Measurements from ENCODE around the gene PSMD1.
"Not testable (repeated sequence)": the region's sequence is repeated elsewhere in the genome, so short reads cannot be mapped to it uniquely, and the experiment has no call there.

Gene PSMD1

GRCh38 chr2:231132129-231132528, 75.5 kb downstream of the PSMD1 start:
- no peak for DNase-seq
- in situ Hi-C loops (cut with MboI; ENCODE audit: low pct_unique_long_range_greater_than_20kb, low sequenced_read_pairs) = no loop called here

DNA sequence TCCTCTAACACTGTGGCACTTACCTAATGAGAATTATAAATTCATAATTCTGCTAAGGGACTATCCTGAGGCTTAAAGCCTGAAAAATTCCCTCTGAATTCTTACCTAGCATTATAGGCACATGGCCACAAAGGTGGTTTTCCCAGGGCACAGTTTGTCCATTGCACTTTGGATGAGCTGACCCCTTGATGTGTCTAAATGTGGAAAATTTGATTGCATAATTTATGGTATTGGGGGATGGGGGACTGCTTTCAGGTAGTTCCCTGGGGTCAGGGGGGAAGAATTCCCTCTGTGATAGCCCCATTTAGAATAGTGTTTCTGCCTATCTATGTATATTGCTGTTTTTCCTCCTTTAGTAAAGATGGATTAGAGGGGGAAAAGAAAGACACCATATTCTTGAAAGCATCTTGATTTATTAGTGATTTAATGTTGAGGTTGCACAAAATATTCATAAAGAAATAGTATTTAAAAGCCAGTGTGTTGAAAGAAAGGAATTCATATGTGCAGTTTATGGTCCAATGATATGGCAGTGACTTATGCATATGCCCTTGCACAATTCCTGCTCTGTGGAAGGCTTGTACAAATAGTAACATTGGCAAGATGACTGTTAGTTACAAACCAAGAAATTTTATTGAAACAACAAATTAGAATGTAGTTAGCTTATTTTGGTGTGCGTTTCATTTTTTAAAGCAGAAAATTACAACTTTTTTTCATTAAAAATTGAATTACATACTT, 76.9 kb downstream of the PSMD1 start:
- in situ Hi-C loops (cut with MboI; ENCODE audit: low pct_unique_long_range_greater_than_20kb, low sequenced_read_pairs) = no loop called here
- no peak for DNase-seq

DNA sequence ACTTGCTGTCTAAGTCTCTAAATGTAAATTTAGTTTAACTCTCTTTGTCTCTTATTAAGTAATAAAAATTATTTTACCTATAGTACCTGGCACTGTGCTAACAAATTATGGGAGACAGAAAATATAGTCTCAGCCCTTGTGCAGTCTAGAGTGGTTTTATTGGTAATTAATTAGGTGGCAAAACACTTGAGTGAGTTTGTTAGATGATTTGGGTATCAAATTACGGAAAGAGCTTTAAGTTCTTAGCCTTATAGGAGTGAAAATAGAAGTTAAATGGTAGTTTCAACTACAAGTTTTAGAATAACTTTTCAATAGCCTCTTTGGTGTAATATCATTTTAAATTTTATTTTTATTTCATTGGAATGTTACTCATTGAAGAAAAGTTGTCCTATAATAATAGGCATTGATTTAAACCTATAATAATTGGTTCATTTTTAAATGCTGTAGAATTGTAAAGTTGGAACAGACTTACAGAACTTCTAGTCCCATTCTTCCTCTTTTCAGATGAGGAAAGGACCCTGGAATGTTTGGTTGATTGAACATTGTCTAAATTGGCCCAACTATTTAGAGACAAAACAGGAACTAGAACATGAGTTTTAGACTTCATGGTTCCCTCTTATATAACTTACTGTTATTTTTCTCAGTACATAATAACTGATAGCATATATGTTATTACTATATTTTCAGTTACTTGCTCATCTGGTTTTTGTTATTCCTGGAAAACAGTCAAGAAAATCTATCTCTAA, 78.4 kb downstream of the PSMD1 start:
- peak; percentile 69 for DNase-seq
- in situ Hi-C loops (cut with MboI; ENCODE audit: low pct_unique_long_range_greater_than_20kb, low sequenced_read_pairs) = no loop called here

- in situ Hi-C loops (cut with MboI; ENCODE audit: low pct_unique_long_range_greater_than_20kb, low sequenced_read_pairs) = no loop called here
- no peak for DNase-seq
Observed at GRCh38 chr2:231138699-231139098, 82.0 kb downstream of the PSMD1 start.

GRCh38 chr2:231139796-231140195, 83.1 kb downstream of the PSMD1 start:
- in situ Hi-C loops (cut with MboI; ENCODE audit: low pct_unique_long_range_greater_than_20kb, low sequenced_read_pairs) = no loop called here
- no peak for DNase-seq

DNA sequence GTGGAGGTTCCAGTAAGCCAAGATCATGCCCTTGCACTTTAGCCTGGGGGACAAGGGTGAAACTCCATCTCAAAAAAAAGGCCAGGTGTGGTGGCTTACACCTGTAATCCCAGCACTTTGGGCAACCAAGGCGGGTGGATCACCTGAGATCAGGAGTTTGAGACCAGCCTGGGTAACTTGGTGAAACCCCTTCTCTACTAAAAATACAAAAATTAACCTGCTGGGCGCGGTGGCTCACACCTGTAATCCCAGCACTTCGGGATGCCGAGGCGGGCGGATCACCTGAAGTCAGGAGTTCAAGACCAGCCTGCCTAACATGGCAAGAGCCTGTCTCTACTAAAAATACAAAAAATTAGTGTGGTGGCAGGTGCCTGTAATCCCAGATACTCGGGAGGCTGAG, 84.1 kb downstream of the PSMD1 start:
- DNase-seq; in situ Hi-C loops (cut with MboI; ENCODE audit: low pct_unique_long_range_greater_than_20kb, low sequenced_read_pairs): not testable (repeated sequence)

GRCh38 chr2:231144896-231145295, 88.2 kb downstream of the PSMD1 start:
- in situ Hi-C loops (cut with MboI; ENCODE audit: low pct_unique_long_range_greater_than_20kb, low sequenced_read_pairs) = no loop called here
- no peak for DNase-seq

DNA sequence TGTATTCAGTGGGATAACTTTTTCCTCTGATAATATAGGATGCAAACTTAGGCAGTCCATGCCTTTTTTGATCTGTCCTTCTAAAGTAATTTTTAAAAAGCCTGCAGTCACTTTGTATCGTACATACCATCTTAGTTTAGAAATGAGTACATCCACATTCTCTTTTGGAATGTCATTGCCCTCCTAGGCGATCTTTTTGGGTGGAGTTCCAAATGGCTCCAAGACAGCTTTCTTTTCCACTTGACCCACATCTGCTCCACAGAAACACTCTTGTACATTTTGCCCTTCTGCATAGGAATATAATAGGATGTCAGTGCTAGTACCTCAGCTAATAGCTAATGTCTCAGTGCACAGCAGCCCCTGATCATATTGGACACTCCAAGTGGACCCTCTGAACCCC, 90.0 kb downstream of the PSMD1 start:
- no peak for DNase-seq
- in situ Hi-C loops (cut with MboI; ENCODE audit: low pct_unique_long_range_greater_than_20kb, low sequenced_read_pairs) = no loop called here

- in situ Hi-C loops (cut with MboI; ENCODE audit: low pct_unique_long_range_greater_than_20kb, low sequenced_read_pairs) = no loop called here
- DNase-seq = no peak
Observed at GRCh38 chr2:231152800-231153557, 96.3 kb downstream of the PSMD1 start.

DNA sequence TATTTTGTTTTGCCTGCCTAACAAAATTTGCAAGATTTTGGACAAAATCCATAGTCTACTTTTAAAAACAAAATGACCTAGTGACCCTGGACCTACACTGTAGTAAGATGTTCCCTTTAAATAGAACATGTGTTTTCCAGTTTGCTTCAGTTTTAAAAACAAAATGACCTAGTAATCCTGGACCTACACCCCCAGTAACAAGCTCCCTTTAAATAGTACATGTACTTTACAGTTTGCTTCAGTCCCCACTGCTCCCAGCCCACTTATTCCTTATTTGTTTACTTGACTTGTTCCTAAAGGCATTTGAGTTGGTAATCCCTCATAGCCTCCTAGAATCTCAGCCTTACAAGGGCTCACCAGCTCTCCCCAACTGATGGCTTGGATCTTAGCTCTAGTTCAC, 102.6 kb downstream of the PSMD1 start:
- in situ Hi-C loops (cut with MboI; ENCODE audit: low pct_unique_long_range_greater_than_20kb, low sequenced_read_pairs) = no loop called here
- DNase-seq = no peak

GRCh38 chr2:231160701-231161100, 104.0 kb downstream of the PSMD1 start:
- in situ Hi-C loops (cut with MboI; ENCODE audit: low pct_unique_long_range_greater_than_20kb, low sequenced_read_pairs) = no loop called here
- no peak for DNase-seq

DNA sequence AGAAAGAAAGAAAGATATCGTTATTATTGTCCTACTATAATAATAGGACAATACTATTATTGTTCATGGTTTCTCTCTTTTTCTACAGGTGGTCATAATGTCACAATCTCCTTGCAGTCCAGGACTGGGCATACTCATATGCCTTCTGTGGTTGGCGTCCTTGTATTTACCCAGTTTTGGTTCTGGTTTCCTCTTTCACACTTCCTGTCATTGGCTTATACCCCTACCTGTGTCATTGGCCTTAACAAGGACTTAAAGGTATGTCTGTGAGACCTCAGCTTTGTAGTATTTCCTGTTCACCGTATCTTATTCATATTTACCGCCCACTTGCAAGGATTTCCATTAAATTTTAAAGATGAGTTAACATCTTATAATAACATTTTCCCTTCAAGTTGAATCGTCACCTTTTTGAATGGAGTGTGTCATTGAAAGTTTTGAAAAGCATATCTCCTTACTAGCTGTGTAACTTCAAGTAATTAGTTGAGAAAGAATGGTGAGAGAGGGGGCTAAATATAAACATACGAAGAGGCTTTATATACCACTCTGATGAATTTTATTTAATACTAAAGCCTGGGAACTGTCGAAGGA, 104.7 kb downstream of the PSMD1 start:
- DNase-seq = no peak
- in situ Hi-C loops (cut with MboI; ENCODE audit: low pct_unique_long_range_greater_than_20kb, low sequenced_read_pairs) = no loop called here

DNA sequence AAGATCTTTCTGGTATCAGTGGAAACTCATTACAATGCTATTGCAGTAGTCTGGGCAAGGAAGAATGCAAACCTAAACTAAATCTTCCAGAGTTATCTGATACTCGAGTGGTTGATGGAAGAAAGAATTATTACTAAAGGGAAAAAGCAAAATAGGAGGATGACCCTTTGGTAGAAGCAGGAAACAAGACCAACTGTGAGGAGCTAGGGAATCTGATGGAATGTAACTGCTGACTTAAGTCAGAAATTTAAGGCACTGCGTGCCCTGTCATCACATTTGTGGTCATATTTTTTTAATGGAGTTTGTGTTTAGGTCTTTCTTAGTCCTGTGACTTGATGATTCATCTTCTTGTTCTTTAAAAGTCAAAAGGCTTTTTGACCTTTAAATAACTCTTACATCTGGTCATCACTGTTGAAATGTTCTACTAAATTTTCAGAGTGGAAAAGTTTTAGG, 105.2 kb downstream of the PSMD1 start:
- DNase-seq = no peak
- in situ Hi-C loops (cut with MboI; ENCODE audit: low pct_unique_long_range_greater_than_20kb, low sequenced_read_pairs) = no loop called here

DNA sequence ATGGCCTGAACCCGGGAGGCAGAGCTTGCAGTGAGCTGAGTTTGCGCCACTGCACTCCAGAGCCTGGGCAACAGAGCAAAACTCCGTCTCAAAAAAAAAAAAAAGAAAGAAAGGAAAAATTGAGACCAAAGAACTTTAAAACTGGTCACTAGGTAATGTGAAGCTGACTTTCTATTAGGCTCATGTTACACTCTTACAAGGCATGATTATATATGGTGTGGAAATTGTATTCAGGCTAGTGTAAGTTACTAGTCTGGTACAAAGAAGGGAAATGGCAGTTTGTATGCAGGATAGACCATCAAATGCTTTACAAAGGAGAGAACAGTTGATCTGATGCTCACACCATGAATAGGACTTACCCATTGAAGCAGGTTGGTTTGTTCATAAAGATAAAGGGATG, 106.3 kb downstream of the PSMD1 start:
- DNase-seq = no peak
- in situ Hi-C loops (cut with MboI; ENCODE audit: low pct_unique_long_range_greater_than_20kb, low sequenced_read_pairs) = no loop called here

- in situ Hi-C loops (cut with MboI; ENCODE audit: low pct_unique_long_range_greater_than_20kb, low sequenced_read_pairs) = no loop called here
- no peak for DNase-seq
Observed at GRCh38 chr2:231163414-231164095, 106.9 kb downstream of the PSMD1 start.

DNA sequence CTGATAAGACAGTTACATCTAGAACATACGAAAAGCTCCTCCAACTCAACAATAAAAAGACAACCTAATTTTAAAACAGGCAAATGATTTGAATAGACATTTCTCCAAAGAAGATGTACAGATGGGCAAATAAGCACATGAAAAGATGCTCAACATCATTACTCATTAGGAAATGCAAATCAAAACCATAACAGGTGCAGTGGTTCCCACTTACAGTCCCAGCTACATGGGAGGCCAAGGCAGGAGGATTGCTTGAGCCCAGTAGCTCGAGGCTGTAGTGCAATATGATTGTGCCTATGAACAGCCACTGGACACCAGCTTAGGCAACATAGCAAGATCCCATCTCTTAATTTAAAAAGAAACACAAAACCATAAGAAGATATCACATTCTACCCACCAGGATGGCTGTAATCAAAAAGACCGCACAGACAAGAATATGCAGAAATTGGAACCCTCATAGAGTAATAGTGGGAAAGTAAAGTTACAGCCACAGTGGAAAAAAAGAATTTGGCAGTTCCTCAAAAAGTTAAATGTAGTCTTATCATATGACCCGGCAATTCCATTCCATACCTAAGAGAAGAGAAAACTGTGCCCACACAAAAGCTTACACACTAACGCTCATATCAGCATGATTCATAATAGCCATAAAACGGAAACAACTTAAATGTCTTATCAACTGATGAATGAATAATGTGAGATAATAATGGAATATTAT, 111.2 kb downstream of the PSMD1 start:
- DNase-seq = no peak

DNA sequence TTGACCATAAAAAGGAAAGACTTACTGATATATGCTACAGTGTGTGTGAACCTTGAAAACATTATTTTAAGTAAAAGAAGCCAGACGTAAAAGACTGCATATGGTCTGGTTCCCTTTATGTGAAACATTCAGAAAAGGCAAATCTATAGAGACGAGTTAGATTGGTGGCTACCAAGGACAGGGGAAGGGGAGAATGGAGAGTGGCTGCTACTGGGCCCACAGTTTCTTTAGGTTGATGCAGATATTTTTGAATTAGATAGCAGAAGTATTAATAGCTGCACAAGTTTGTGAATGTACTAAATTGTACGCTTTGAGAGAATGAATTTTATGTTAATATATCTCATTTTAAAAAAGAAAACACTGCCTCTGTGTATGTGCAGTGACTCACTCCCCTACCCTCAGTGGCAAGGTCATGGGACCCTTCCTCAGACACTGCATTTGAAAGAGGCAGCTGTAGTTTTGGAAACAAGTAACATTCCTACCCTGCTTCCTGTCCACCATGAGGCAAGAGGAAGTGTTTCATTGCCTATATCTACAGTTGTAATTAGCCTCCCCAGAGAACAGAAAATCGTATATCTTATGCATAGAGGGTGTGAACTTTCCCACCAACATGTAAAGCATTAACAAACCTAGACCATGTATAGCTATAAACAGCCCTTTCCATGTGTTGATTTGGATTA, 111.9 kb downstream of the PSMD1 start:
- in situ Hi-C loops (cut with MboI; ENCODE audit: low pct_unique_long_range_greater_than_20kb, low sequenced_read_pairs) = no loop called here
- DNase-seq = no peak

More for the DNA sequence above, 111.2 kb downstream of the PSMD1 start:
- in situ Hi-C loops (cut with MboI; ENCODE audit: low pct_unique_long_range_greater_than_20kb, low sequenced_read_pairs) = no loop called here

- DNase-seq = no peak
- in situ Hi-C loops (cut with MboI; ENCODE audit: low pct_unique_long_range_greater_than_20kb, low sequenced_read_pairs) = no loop called here
Observed at GRCh38 chr2:231169488-231169887, 112.8 kb downstream of the PSMD1 start.

Data from KBM-7 (cell line).